ENCODE results near the gene ZNF786. TPM values are rescaled to one million over a fixed set of nuclear protein-coding genes. Genes with fewer than 3 reads are reported as not detected.

Gene ZNF786
- 1 to 10 TPM; 2.8 to 4.4 TPM for total RNA-seq
- total RNA-seq = 9.7 to 20.4 reads per million in 2 donors

DNA sequence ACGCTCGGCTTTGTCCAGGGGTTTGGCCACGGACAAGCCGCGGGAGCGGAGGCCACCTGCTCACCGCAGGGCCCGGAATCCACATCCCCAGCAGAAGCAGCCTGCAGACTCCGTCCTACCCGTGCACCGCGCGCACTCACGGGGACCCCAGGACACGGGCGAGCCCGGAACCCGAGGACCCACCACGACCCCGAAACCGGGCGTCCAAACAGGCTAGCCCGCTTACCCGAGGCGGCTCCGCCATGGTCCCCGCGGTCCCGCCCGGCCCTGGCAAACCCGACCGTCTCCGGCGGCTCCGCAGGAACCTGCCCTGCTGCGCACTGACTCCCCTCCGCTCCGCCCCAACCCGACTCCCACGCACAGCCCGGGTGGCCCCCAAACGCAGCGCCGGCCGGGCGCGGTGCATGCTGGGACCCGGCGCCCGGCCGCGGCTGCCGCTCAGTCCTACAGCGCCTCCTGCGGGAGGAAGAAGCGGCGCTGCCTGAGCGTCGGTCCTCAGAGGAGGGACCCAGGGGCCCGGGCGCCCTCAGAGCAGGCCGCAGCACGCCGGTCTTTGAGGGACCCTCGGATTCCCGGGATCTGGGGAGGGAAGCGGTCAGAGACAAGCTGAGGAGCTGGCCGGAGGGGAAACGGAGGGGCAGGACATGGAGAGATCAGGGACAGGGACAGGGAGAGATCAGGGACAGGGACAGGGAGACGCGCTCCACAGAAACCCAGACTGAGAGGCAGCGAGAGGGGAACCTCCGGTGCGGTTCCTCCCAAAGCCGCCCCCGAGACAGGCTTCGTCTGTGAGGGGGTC, at the start of gene ZNF786:
TSS of gene ZNF786 (minus strand) at position 322 of the 799 bp plus-strand sequence. CDS start at position 244, 78 bp downstream.
- Mint-ChIP-seq H3K36me3 (ENCODE audit: low read depth) (peaks cover 7% of the 10 kb centered on the region), H3K4me3 (peak within 1 kb of the TSS; percentile 100), H3K4me1 (peaks cover 24% of the 10 kb centered on the region), H3K27ac (peak within 1 kb of the TSS; percentile 97), H3K27me3 (no peaks in the 10 kb centered on the region)
- DNase-seq (peak; percentile 88 to 90 (median 88)), ATAC-seq (peak; percentile 90)
- H3K9me3 ChIP-seq (ENCODE audit: control insufficient read depth, low read length, poor library complexity, severe bottlenecking) = no peaks in the 10 kb centered on the region

DNA sequence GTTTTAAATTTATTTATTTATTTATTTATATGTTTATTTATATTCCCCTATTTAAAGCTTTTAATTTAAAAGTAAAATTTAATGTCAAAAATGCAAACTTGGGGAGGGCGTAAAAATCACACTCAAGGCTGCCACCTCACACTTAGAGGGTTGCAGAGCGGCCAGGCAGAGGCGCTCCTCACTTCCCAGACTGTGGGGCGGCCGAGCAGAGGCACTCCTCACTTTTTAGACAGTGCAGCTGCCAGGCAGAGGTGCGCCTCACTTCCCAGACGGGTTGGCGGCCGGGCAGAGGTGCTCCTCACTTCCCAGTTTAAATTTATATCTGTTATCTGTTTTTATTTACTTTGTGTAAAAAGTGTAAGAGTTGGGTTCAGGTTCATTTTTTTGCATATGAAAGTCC, 45.6 kb upstream of the ZNF786 start:
- H3K27ac Mint-ChIP-seq = no peak overlapping the region
- H3K4me3 Mint-ChIP-seq = no peak overlapping the region
- no peaks in the 10 kb centered on the region for H3K27me3 Mint-ChIP-seq
- no peaks in the 10 kb centered on the region for H3K4me1 Mint-ChIP-seq
- ATAC-seq = no peak
- H3K9me3 ChIP-seq (ENCODE audit: control insufficient read depth, low read length, poor library complexity, severe bottlenecking) = no peaks in the 10 kb centered on the region
- H3K36me3 Mint-ChIP-seq (ENCODE audit: low read depth) = no peaks in the 10 kb centered on the region
- no peak for DNase-seq

DNA sequence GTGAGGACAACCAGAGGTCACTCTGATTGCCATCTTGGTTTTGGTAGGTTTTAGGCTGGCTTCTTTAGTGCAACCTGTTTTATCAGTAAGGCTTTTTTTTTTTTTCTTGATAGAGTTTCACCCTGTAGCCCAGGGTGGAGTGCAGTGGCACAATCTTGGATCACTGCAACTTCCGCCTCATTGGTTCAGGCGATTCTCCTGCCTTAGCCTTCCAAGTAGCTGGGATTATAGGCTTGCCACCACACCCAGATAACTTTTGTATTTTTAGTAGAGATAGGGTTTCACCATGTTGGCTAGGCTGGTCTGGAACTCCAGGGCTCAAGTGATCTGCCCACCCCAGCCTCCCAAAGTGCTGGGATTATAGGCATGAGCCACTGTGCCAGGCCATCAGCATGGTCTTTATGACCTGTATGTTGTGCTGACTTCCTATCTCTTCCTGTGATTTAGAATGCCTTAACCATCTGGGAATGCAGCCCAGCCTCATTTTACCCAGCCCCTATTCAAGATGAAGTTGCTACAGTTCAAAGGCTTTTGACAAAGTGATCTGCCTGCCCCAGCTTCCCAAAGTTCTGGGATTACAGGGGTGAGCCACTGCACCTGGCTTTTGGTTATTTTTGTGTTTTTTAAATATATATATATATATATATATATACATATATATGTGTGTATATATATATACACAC, 42.7 kb upstream of the ZNF786 start:
- H3K9me3 ChIP-seq (ENCODE audit: control insufficient read depth, low read length, poor library complexity, severe bottlenecking) = no peaks in the 10 kb centered on the region

DNA sequence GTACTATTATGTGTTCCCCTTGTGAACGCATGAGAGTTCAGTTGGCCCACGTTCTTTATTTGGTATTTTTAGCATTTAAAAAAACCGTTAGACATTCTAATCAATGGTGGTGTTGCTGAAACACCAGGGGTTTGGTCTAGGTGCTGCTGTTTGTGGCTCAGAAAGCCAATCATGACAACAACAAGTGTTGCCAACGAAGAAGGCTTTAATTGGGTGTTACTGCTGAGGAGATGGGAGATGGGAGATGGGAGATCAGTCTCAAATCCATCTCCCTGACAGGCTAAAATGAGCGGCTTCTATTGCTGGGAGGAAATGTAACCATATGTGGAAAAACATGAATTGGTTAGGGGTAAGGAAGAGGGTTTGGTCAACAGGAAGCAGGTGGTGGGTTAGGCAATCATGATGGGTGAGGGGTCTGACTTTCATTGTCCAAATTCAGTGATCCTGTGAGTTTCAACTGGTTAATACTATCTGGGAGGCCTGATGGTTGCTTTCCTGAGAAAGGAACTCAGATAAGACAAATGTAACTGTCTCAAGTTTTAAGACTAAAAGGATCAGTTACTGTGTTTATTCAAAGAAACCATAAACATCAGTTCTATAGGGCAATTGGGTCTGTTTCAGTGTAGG, 40.2 kb upstream of the ZNF786 start:
- H3K27ac Mint-ChIP-seq = no peak overlapping the region
- no peak overlapping the region for H3K4me3 Mint-ChIP-seq

More for the DNA sequence above, 42.7 kb upstream of the ZNF786 start:
- Mint-ChIP-seq H3K4me1 (no peaks in the 10 kb centered on the region), H3K4me3 (no peak overlapping the region), H3K27me3 (no peaks in the 10 kb centered on the region), H3K36me3 (ENCODE audit: low read depth) (no peaks in the 10 kb centered on the region), H3K27ac (no peak overlapping the region)
- ATAC-seq (no peak), DNase-seq (no peak)

DNA sequence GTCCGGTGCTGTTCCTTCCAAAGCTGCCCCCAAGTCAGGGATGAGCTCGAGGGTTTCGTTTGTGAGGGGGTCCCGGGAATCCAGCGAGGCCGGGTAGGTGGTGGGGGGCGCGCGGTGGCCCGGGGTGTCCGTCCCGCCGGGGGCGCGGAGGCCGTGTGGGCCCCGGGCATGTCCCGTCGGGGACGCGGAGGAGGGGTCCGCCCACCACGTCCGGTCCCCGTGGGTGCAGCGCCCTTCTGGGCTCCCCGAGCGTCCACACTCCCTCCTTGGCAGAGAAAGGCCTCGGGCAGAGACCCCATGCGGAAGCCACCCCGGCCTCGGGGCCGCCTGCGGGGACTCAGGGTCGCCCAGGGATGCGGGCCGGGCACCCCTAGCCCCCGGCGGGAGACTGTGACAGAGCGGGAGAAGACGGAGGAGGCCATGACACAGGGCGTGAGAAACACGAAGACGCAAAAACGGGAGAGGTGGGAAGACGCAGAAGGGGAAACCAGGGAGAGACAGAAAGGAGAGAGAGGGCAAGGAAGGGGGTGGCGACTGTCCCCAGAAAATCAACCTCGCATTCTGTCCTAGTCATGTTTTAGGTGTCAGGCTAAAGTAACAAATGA, 36.2 kb upstream of the ZNF786 start:
- no peaks in the 10 kb centered on the region for H3K27me3 Mint-ChIP-seq
- peak; percentile 43 for ATAC-seq
- H3K4me1 Mint-ChIP-seq = peaks cover 18% of the 10 kb centered on the region
- H3K4me3 Mint-ChIP-seq = peak overlapping the region; percentile 100
- peak; percentile 26 to 36 (median 28) for DNase-seq
- H3K9me3 ChIP-seq (ENCODE audit: control insufficient read depth, low read length, poor library complexity, severe bottlenecking) = no peaks in the 10 kb centered on the region
- peak overlapping the region; percentile 97 for H3K27ac Mint-ChIP-seq
- peaks cover 4% of the 10 kb centered on the region for H3K36me3 Mint-ChIP-seq (ENCODE audit: low read depth)

More for the DNA sequence above, 40.2 kb upstream of the ZNF786 start:
- Mint-ChIP-seq H3K27me3 (no peaks in the 10 kb centered on the region), H3K36me3 (ENCODE audit: low read depth) (peaks cover 4% of the 10 kb centered on the region), H3K4me1 (peaks cover 12% of the 10 kb centered on the region)
- H3K9me3 ChIP-seq (ENCODE audit: control insufficient read depth, low read length, poor library complexity, severe bottlenecking) = no peaks in the 10 kb centered on the region
- ATAC-seq (no peak), DNase-seq (no peak)

DNA sequence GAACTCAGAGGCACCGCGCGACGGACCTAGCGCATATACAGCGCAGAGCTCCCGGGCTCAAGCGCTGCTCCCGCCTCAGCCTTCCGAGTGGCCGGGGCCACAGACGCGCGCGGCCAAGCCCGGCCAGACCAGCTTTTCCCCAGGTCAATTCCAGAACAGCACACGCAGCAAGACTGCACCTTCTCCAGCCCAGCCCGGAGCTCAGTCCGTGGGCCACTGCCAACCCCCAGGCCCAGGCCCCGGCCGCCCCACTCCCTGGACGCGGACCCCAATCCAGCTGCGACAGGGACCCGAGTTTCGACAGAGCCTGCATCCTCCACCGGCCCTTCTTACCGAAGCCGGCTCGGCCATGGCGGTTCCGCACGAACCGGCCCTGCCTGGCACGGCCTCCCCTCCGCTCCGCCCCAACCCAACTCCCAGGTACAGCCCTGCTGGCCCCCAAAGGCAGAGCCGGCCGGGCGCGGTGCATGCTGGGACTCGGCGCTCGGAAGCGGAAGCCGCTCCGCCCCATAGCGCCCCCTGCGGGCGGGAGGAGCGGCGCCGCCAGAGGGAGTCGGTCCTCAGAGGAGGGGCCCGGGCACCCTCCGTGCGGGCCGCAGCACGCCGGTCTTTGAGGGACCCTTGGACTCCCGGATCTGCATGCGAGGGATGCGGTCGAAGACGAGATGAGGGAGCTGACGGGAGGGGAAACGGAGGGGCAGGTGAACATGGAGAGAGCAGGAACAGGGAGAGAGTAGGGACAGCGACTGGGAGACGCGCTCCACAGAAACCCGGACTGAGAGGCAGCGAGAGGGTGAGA, 35.5 kb upstream of the ZNF786 start, which contains the start of gene ZNF425:
TSS of gene ZNF425 (minus strand) at position 462 of the 799 bp plus-strand sequence. CDS start at position 351, 111 bp downstream.
- Mint-ChIP-seq H3K36me3 (ENCODE audit: low read depth) (peaks cover 4% of the 10 kb centered on the region), H3K4me1 (peaks cover 18% of the 10 kb centered on the region), H3K27ac (peak within 1 kb of the TSS; percentile 97), H3K27me3 (no peaks in the 10 kb centered on the region), H3K4me3 (peak within 1 kb of the TSS; percentile 100)
- ATAC-seq (peak; percentile 91), DNase-seq (peak; percentile 93 to 97 (median 95))
- no peaks in the 10 kb centered on the region for H3K9me3 ChIP-seq (ENCODE audit: control insufficient read depth, low read length, poor library complexity, severe bottlenecking)

- Mint-ChIP-seq H3K27ac (peak overlapping the region; percentile 97), H3K4me1 (peaks cover 18% of the 10 kb centered on the region), H3K27me3 (no peaks in the 10 kb centered on the region), H3K36me3 (ENCODE audit: low read depth) (peaks cover 4% of the 10 kb centered on the region), H3K4me3 (peak overlapping the region; percentile 100)
- ATAC-seq (no peak), DNase-seq (no peak)
- H3K9me3 ChIP-seq (ENCODE audit: control insufficient read depth, low read length, poor library complexity, severe bottlenecking) = no peaks in the 10 kb centered on the region
Measured at GRCh38 chr7:149125189-149125862, 34.8 kb upstream of the ZNF786 start.

DNA sequence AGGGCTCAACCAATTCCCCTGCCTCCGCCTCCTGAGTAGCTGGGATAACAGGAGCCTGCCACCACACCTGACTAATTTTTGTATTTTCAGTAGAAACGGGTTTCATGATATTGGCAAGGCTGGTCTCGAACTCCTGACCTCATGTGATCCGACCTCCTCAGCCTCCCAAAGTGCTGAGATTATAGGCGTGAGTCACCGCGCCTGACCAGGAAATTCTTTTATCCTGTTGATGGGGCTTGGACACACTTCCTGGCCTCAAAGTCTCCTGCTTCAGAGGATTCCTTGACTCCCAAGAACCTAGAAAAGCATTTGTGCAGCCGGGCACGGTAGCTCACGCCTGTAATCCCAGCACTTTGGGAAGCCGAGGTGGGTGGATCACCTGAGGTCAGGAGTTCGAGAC, 19.5 kb upstream of the ZNF786 start:
- Mint-ChIP-seq H3K27ac (no peak overlapping the region), H3K27me3 (no peaks in the 10 kb centered on the region), H3K36me3 (ENCODE audit: low read depth) (no peaks in the 10 kb centered on the region), H3K4me3 (no peak overlapping the region), H3K4me1 (no peaks in the 10 kb centered on the region)
- DNase-seq = no peak
- no peak for ATAC-seq
- H3K9me3 ChIP-seq (ENCODE audit: control insufficient read depth, low read length, poor library complexity, severe bottlenecking) = no peaks in the 10 kb centered on the region

DNA sequence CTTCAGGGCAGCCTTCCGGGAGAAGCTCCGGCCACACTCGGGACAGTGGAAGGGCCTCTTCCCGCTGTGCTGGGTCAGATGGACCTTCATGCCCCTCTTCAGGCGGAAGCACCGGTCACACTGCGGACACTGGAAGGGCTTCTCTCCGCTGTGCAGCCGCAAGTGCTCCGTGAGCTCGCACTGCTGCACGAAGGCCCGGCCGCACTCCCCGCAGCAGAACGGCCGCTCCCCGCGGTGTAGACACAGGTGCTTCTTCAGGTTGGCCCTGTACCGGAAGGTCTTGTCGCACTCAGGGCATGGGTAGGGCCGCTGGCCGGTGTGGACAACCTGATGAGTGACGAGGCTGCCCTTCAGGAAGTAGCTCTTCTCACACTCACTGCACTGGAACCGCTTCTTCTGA, 14.2 kb upstream of the ZNF786 start:
- H3K9me3 ChIP-seq (ENCODE audit: control insufficient read depth, low read length, poor library complexity, severe bottlenecking) = no peaks in the 10 kb centered on the region
- Mint-ChIP-seq H3K27ac (no peak overlapping the region), H3K4me3 (no peak overlapping the region), H3K27me3 (no peaks in the 10 kb centered on the region), H3K4me1 (peaks cover 4% of the 10 kb centered on the region), H3K36me3 (ENCODE audit: low read depth) (no peaks in the 10 kb centered on the region)
- no peak for DNase-seq
- ATAC-seq = no peak

DNA sequence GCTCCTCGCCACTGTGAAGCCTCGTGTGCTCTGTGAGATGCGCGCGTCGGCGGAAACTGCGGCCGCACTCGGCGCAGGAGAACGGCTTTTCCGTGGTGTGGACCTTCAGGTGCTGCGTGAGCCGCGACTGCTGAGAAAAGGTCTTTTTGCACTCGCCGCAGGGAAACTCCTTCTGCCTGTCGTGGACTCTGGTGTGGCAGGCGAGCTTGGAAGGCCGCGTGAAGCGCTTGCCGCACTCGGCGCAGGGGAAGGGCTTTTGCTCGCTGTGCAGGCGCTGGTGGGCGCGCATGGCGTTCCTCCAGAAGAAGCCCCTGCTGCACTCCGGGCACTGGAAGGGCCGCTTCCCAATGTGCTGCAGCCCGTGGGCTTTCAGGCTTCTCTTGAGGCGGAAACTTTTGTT, 13.7 kb upstream of the ZNF786 start:
- H3K4me1 Mint-ChIP-seq = peaks cover 4% of the 10 kb centered on the region

DNA sequence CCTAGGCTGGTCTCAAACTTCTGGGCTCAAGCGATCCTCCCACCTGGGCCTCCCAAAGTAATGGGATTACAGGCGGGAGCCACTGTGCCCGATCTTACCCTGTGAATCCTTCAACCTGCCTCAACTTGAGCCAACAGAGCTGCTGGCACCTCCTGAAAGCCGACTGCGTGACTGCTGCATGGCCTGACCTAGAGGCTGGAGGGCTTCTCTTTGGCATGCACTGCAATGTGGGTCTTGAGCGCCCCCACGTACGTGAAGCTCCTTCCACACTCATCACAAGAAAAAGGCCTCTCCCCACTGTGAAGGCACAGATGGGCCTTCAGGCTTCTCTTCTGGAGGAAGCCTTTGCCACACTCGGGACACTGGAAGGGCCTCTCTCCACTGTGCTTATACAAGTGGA, 12.9 kb upstream of the ZNF786 start:
- DNase-seq (no peak), ATAC-seq (no peak)
- Mint-ChIP-seq H3K4me3 (no peak overlapping the region), H3K4me1 (peaks cover 4% of the 10 kb centered on the region), H3K27ac (no peak overlapping the region), H3K36me3 (ENCODE audit: low read depth) (no peaks in the 10 kb centered on the region), H3K27me3 (no peaks in the 10 kb centered on the region)
- H3K9me3 ChIP-seq (ENCODE audit: control insufficient read depth, low read length, poor library complexity, severe bottlenecking) = no peaks in the 10 kb centered on the region

More for the DNA sequence above, 13.7 kb upstream of the ZNF786 start:
- H3K9me3 ChIP-seq (ENCODE audit: control insufficient read depth, low read length, poor library complexity, severe bottlenecking) = no peaks in the 10 kb centered on the region
- Mint-ChIP-seq H3K27ac (no peak overlapping the region), H3K27me3 (no peaks in the 10 kb centered on the region), H3K36me3 (ENCODE audit: low read depth) (no peaks in the 10 kb centered on the region), H3K4me3 (no peak overlapping the region)
- no peak for ATAC-seq
- no peak for DNase-seq

DNA sequence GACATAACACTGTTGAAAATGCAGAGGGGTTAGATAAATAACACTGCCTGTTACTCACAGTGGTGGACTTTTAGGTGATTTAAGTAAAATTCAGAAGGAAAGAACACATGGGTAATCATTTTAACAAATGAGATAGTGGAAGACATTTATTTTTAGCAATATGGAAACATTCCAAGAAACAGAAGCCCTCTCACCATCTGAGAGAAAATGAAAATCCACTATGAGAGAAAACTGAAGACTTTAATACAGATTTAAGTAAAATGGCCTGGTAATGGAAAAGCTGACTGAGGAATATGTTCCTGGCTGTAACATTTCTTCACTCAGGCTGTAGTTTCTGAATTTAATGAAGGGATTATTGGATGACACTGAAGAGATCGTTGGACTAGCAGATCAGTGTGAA, 12.1 kb upstream of the ZNF786 start:
- Mint-ChIP-seq H3K27me3 (no peaks in the 10 kb centered on the region), H3K4me1 (peaks cover 4% of the 10 kb centered on the region), H3K36me3 (ENCODE audit: low read depth) (no peaks in the 10 kb centered on the region), H3K27ac (peak overlapping the region; percentile 37), H3K4me3 (no peak overlapping the region)
- no peak for ATAC-seq
- no peaks in the 10 kb centered on the region for H3K9me3 ChIP-seq (ENCODE audit: control insufficient read depth, low read length, poor library complexity, severe bottlenecking)
- no peak for DNase-seq

All from T-helper 17 cell (primary cell).